Measurements from ENCODE around the gene ERAP2.

Gene ERAP2

GRCh38 chr5:96884995-96885394, 8.7 kb downstream of the ERAP2 start:
- no peaks in the 10 kb centered on the region for H3K9me3 ChIP-seq
- DNase-seq: no peak
- TF ChIP-seq, protein P1, sequence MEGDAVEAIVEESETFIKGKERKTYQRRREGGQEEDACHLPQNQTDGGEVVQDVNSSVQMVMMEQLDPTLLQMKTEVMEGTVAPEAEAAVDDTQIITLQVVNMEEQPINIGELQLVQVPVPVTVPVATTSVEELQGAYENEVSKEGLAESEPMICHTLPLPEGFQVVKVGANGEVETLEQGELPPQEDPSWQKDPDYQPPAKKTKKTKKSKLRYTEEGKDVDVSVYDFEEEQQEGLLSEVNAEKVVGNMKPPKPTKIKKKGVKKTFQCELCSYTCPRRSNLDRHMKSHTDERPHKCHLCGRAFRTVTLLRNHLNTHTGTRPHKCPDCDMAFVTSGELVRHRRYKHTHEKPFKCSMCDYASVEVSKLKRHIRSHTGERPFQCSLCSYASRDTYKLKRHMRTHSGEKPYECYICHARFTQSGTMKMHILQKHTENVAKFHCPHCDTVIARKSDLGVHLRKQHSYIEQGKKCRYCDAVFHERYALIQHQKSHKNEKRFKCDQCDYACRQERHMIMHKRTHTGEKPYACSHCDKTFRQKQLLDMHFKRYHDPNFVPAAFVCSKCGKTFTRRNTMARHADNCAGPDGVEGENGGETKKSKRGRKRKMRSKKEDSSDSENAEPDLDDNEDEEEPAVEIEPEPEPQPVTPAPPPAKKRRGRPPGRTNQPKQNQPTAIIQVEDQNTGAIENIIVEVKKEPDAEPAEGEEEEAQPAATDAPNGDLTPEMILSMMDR (IDR thresholded peaks at IDR 0.05): no peak
- intact Hi-C loops (cut with DNase I; ENCODE audit: low total_unique reads): no loop called here
- peaks cover 0 to 25% (median 4%) of the 10 kb centered on the region in 3 donors for H3K36me3 ChIP-seq
- H3K4me3 ChIP-seq: no peak overlapping the region
- no peak overlapping the region for H3K27ac ChIP-seq
- no peaks in the 10 kb centered on the region for H3K27me3 ChIP-seq
- H3K4me1 ChIP-seq: peaks cover 0 to 11% (median 2%) of the 10 kb centered on the region in 4 donors

- H3K27me3 ChIP-seq: no peaks in the 10 kb centered on the region
- intact Hi-C loops (cut with DNase I; ENCODE audit: low total_unique reads): no loop called here
- H3K27ac ChIP-seq: no peak overlapping the region
- TF ChIP-seq, protein P1 (IDR thresholded peaks at IDR 0.05): no peak
- peaks cover 0 to 23% (median 0%) of the 10 kb centered on the region in 3 donors for H3K36me3 ChIP-seq
- DNase-seq: no peak
- no peaks in the 10 kb centered on the region for H3K9me3 ChIP-seq
- H3K4me1 ChIP-seq: peaks cover 0 to 11% (median 2%) of the 10 kb centered on the region in 4 donors
- H3K4me3 ChIP-seq: no peak overlapping the region
Observed at GRCh38 chr5:96885518-96886338, 9.4 kb downstream of the ERAP2 start.

DNA sequence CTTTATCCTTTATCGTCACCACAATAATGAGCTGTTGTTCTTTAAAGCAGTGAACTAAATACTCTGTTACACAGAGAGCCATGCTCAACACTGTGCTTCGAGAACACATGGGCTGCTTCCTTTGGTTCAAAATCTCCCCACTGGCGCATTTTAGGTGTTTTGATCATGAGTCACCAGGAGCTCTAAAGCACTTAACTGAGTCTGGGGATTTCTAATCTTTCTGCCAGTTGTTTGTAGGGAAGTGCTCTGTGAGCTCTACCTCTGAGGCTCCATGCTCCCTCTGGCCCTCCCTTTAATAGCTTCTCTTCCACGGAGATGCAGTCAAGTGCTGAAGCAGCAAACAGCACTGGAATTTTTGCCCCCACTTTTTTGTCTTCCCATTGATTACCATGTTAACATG, 17.0 kb downstream of the ERAP2 start:
- intact Hi-C loops (cut with DNase I; ENCODE audit: low total_unique reads): no loop called here
- peaks cover 0 to 15% (median 4%) of the 10 kb centered on the region in 3 donors for H3K36me3 ChIP-seq

DNA sequence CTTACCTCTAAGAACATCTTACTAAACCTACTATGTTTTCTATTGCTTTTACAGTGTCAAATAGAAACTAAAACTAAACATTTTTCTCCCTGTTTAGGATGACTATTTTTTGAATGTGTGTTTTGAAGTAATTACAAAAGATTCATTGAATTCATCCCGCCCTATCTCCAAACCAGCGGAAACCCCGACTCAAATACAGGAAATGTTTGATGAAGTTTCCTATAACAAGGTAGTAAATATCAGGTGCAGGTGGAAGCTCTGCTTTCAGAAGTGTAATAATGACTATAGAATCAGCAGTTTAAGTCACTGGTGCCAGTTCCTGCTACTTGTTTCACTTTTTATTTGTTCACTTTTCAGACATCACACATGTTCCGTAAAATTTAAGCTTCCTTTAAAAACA, 20.0 kb downstream of the ERAP2 start:
- no peak for DNase-seq
- Histone ChIP-seq H3K27me3 (no peaks in the 10 kb centered on the region), H3K36me3 (peaks cover 0 to 6% (median 4%) of the 10 kb centered on the region in 3 donors), H3K4me3 (no peak overlapping the region), H3K9me3 (no peaks in the 10 kb centered on the region), H3K27ac (no peak overlapping the region), H3K4me1 (peaks cover 0 to 6% (median 0%) of the 10 kb centered on the region in 4 donors)
- intact Hi-C loops (cut with DNase I; ENCODE audit: low total_unique reads): no loop called here
- TF ChIP-seq, protein P1 (IDR thresholded peaks at IDR 0.05): no peak

More for the DNA sequence above, 17.0 kb downstream of the ERAP2 start:
- TF ChIP-seq, protein P1 (IDR thresholded peaks at IDR 0.05): no peak
- no peak for DNase-seq
- H3K27ac ChIP-seq: no peak overlapping the region
- H3K4me3 ChIP-seq: no peak overlapping the region
- H3K9me3 ChIP-seq: no peaks in the 10 kb centered on the region
- H3K4me1 ChIP-seq: no peaks in the 10 kb centered on the region
- no peaks in the 10 kb centered on the region for H3K27me3 ChIP-seq

GRCh38 chr5:96896806-96897205, 20.5 kb downstream of the ERAP2 start:
- Histone ChIP-seq H3K9me3 (no peaks in the 10 kb centered on the region), H3K36me3 (peaks cover 0 to 9% (median 4%) of the 10 kb centered on the region in 3 donors), H3K4me3 (no peak overlapping the region), H3K27ac (no peak overlapping the region), H3K27me3 (no peaks in the 10 kb centered on the region), H3K4me1 (peaks cover 0 to 6% (median 0%) of the 10 kb centered on the region in 4 donors)
- DNase-seq: no peak
- TF ChIP-seq, protein P1 (IDR thresholded peaks at IDR 0.05): no peak
- intact Hi-C loops (cut with DNase I; ENCODE audit: low total_unique reads): no loop called here
